Measurements from ENCODE around the gene TMEM239.
"Not testable (repeated sequence)": the region's sequence is repeated elsewhere in the genome, so short reads cannot be mapped to it uniquely, and the experiment has no call there.

Gene TMEM239

GRCh38 chr20:2816030-2816582, at the start of gene TMEM239:
Gene TMEM239, plus strand, starts transcription at chr20:2816364. Its CDS starts 191 bp downstream, at chr20:2816555.
- no peak for DNase-seq (ENCODE audit: low spot score)

- DNase-seq (ENCODE audit: low spot score) = no peak
These were observed 48.2 kb upstream of the TMEM239 start for GRCh38 chr20:2767768-2768631.

GRCh38 chr20:2768632-2769015, 47.5 kb upstream of the TMEM239 start:
- no peak for DNase-seq (ENCODE audit: low spot score)

- not testable (repeated sequence) for DNase-seq (ENCODE audit: low spot score)
These were observed 46.1 kb upstream of the TMEM239 start for GRCh38 chr20:2770091-2770490.

GRCh38 chr20:2771631-2772080, 44.5 kb upstream of the TMEM239 start:
- DNase-seq (ENCODE audit: low spot score) = no peak

GRCh38 chr20:2773812-2774211, 42.4 kb upstream of the TMEM239 start:
- no peak for DNase-seq (ENCODE audit: low spot score)

GRCh38 chr20:2775139-2775538, 41.0 kb upstream of the TMEM239 start:
- DNase-seq (ENCODE audit: low spot score) = no peak

- no peak for DNase-seq (ENCODE audit: low spot score)
These were observed 37.4 kb upstream of the TMEM239 start for GRCh38 chr20:2778602-2779321.

- DNase-seq (ENCODE audit: low spot score) = no peak
These were observed 35.2 kb upstream of the TMEM239 start for GRCh38 chr20:2780948-2781347.

GRCh38 chr20:2783908-2784566, 32.1 kb upstream of the TMEM239 start:
- no peak for DNase-seq (ENCODE audit: low spot score)

GRCh38 chr20:2793471-2793870, 22.7 kb upstream of the TMEM239 start:
- no peak for DNase-seq (ENCODE audit: low spot score)

- no peak for DNase-seq (ENCODE audit: low spot score)
These were observed 21.9 kb upstream of the TMEM239 start for GRCh38 chr20:2794202-2794748.

- no peak for DNase-seq (ENCODE audit: low spot score)
These were observed 21.2 kb upstream of the TMEM239 start for GRCh38 chr20:2794866-2795447.

GRCh38 chr20:2795451-2795850, 20.7 kb upstream of the TMEM239 start:
- DNase-seq (ENCODE audit: low spot score) = no peak

GRCh38 chr20:2796011-2796660, 20.0 kb upstream of the TMEM239 start:
- no peak for DNase-seq (ENCODE audit: low spot score)

GRCh38 chr20:2797136-2797983, 18.8 kb upstream of the TMEM239 start:
- no peak for DNase-seq (ENCODE audit: low spot score)

GRCh38 chr20:2798095-2798805, 17.9 kb upstream of the TMEM239 start:
- no peak for DNase-seq (ENCODE audit: low spot score)

GRCh38 chr20:2798814-2799213, 17.4 kb upstream of the TMEM239 start:
- peak; percentile 73 for DNase-seq (ENCODE audit: low spot score)

- DNase-seq (ENCODE audit: low spot score) = no peak
These were observed 16.9 kb upstream of the TMEM239 start for GRCh38 chr20:2799271-2799670.

All from SW480 (cell line).